Measurements from ENCODE around the gene ZPBP.
A peak's percentile ranks its signal among the peaks of the same experiment; 100 is the strongest.

ZPBP gene, protein sequence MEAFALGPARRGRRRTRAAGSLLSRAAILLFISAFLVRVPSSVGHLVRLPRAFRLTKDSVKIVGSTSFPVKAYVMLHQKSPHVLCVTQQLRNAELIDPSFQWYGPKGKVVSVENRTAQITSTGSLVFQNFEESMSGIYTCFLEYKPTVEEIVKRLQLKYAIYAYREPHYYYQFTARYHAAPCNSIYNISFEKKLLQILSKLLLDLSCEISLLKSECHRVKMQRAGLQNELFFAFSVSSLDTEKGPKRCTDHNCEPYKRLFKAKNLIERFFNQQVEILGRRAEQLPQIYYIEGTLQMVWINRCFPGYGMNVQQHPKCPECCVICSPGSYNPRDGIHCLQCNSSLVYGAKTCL

GRCh38 chr7:50092579-50093491 is at the start of gene ZPBP:
Gene ZPBP (minus strand): TSS chr7:50093246. CDS start chr7:50093194, 52 bp downstream.
- no peaks in the 10 kb centered on the region for H3K27me3 ChIP-seq (ENCODE audit: low read depth, low read length)
- no peaks in the 10 kb centered on the region for H3K9me3 ChIP-seq (ENCODE audit: insufficient read depth, low read length)
- peak within 1 kb of the TSS; percentile 99 for H2AFZ ChIP-seq (ENCODE audit: low read depth, low read length)
- H3K4me3 ChIP-seq (ENCODE audit: low read length): peak within 1 kb of the TSS; percentile 91
- peak; percentile 84 for TF ChIP-seq CTCF (IDR thresholded peaks at IDR 0.05; ENCODE audit: low read depth, low read length)
- no peak for TF ChIP-seq EZH2phosphoT487 (IDR thresholded peaks at IDR 0.05; ENCODE audit: low read depth)
- H4K20me1 ChIP-seq (ENCODE audit: insufficient read depth, low read length): no peaks in the 10 kb centered on the region
- H3K4me1 ChIP-seq (ENCODE audit: low read length): peaks cover 11% of the 10 kb centered on the region; the same call in 1 of the 2 replicates
- peak within 1 kb of the TSS; percentile 67 for H3K27ac ChIP-seq (ENCODE audit: low read length)
- H3K79me2 ChIP-seq (ENCODE audit: low read length): no peaks in the 10 kb centered on the region
- peak within 1 kb of the TSS; percentile 93 for H3K4me2 ChIP-seq (ENCODE audit: low read length)
- H3K9ac ChIP-seq (ENCODE audit: low read length): peak within 1 kb of the TSS; percentile 85
- no peaks in the 10 kb centered on the region for H3K36me3 ChIP-seq (replicated peaks; ENCODE audit: low read depth, low read length)

DNA sequence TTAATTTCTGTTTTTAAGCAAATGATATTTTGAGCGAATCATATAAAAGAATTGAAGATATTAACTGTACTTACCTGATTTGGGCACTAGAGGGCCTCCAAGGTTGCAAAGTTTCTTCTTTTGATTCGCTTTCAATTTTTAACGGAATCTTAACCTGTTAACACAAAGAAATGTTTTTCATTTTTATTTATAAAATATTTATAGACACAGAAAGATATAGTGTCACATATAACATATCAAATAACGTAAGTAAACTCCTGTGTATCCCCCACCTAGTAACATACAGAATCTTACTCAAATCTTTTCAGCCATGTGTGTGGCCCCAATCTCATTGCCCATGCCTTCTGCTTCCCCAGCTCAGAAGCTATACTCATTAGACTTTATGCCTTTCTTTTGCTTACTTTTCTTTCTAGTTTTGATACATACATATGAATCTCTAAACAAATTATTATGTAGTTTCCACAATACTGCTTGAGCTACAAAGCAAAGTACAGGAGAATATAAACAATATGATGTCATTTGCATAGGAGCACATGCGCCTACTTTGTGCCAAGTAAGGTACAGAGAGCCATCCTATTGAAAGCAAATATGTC is 49.5 kb upstream of the ZPBP start:
- Histone ChIP-seq H3K4me2 (ENCODE audit: low read length) (peak overlapping the region; percentile 79), H3K79me2 (ENCODE audit: low read length) (no peaks in the 10 kb centered on the region), H3K9me3 (ENCODE audit: insufficient read depth, low read length) (peaks cover 5% of the 10 kb centered on the region; the same call in 1 of the 2 replicates), H3K27ac (ENCODE audit: low read length) (peak overlapping the region; percentile 93), H3K4me1 (ENCODE audit: low read length) (peaks cover 64% of the 10 kb centered on the region), H3K9ac (ENCODE audit: low read length) (peak overlapping the region; percentile 59), H3K27me3 (ENCODE audit: low read depth, low read length) (no peaks in the 10 kb centered on the region), H3K4me3 (ENCODE audit: low read length) (peak overlapping the region; percentile 69), H3K36me3 (replicated peaks; ENCODE audit: low read depth, low read length) (no peaks in the 10 kb centered on the region), H4K20me1 (ENCODE audit: insufficient read depth, low read length) (no peaks in the 10 kb centered on the region), H2AFZ (ENCODE audit: low read depth, low read length) (peak overlapping the region; percentile 73)
- TF ChIP-seq EZH2phosphoT487 (IDR thresholded peaks at IDR 0.05; ENCODE audit: low read depth): no peak
- peak; percentile 67 for TF ChIP-seq CTCF (IDR thresholded peaks at IDR 0.05; ENCODE audit: low read depth, low read length)

GRCh38 chr7:50141854-50142253 is 48.8 kb upstream of the ZPBP start:
- peak overlapping the region; percentile 59 for H3K9ac ChIP-seq (ENCODE audit: low read length)
- H2AFZ ChIP-seq (ENCODE audit: low read depth, low read length): 0 out of 2 replicates have a peak overlapping the region, but pooled peaks have one; percentile 36
- H3K36me3 ChIP-seq (replicated peaks; ENCODE audit: low read depth, low read length): no peaks in the 10 kb centered on the region
- H3K79me2 ChIP-seq (ENCODE audit: low read length): no peaks in the 10 kb centered on the region
- no peaks in the 10 kb centered on the region for H3K27me3 ChIP-seq (ENCODE audit: low read depth, low read length)
- peak overlapping the region; percentile 79 for H3K4me2 ChIP-seq (ENCODE audit: low read length)
- H4K20me1 ChIP-seq (ENCODE audit: insufficient read depth, low read length): no peaks in the 10 kb centered on the region
- TF ChIP-seq CTCF (IDR thresholded peaks at IDR 0.05; ENCODE audit: low read depth, low read length) (no peak), EZH2phosphoT487 (IDR thresholded peaks at IDR 0.05; ENCODE audit: low read depth) (no peak)
- peak overlapping the region; percentile 24 for H3K27ac ChIP-seq (ENCODE audit: low read length)
- H3K9me3 ChIP-seq (ENCODE audit: insufficient read depth, low read length): peaks cover 5% of the 10 kb centered on the region; the same call in 1 of the 2 replicates
- H3K4me1 ChIP-seq (ENCODE audit: low read length): peaks cover 57% of the 10 kb centered on the region
- H3K4me3 ChIP-seq (ENCODE audit: low read length): peak overlapping the region; percentile 69

Data from OCI-LY3 (cell line).